ENCODE measurements around the gene ZFYVE28.

GRCh38 chr4:2437475-2438215 lies 19.2 kb upstream of the ZFYVE28 start:
- TF ChIP-seq CTCF (IDR thresholded peaks at IDR 0.05) (no peak), POLR2A (IDR thresholded peaks at IDR 0.05) (no peak)

Data from body of pancreas (tissue), 4 donors.